K562 (cell line): ENCODE data around the gene DPH7. TPM values are rescaled to one million over a fixed set of nuclear protein-coding genes. Genes with fewer than 3 reads are reported as not detected.

Experiments used
- BACH1 ChIP-seq: fragments of 200-800 bp; sonication (Bioruptor generic); IDR thresholded peaks from 2 replicates; pipeline ENCODE4 v1.6.1; 2016; ENCODE audit warnings: missing genetic modification characterization, missing compliant biosample characterization
- BCOR ChIP-seq: fragments of 450-650 bp; IDR thresholded peaks from 2 replicates; pipeline ENCODE4 v1.6.1; 2016
- BRD9 ChIP-seq: fragments of 450-650 bp; IDR thresholded peaks from 2 replicates; pipeline ENCODE4 v1.6.1; 2018; ENCODE audit warnings: low read depth; ENCODE audit not compliant: partially characterized antibody
- CBX1 ChIP-seq: sonication (generic); IDR thresholded peaks from 2 replicates; pipeline ENCODE4 v1.6.1; 2016; ENCODE audit warnings: antibody characterized with exemption, low read depth, mild to moderate bottlenecking
- CBX3 ChIP-seq, 2 experiments: IDR thresholded peaks; 1 replicate in 1 of 2; 2 replicates in 1 of 2; pipeline ENCODE4 v1.6.1; 2012; ENCODE audit warnings: inconsistent platforms in 2 of 2, low read length in 2 of 2, borderline replicate concordance in 1 of 2, control low read depth in 1 of 2
- E2F6 ChIP-seq, 2 experiments: IDR thresholded peaks; 2 replicates each; pipeline ENCODE4 v1.6.1; 2011; ENCODE audit warnings: borderline replicate concordance in 1 of 2, control low read depth in 1 of 2, low read depth in 1 of 2, low read length in 1 of 2, mild to moderate bottlenecking in 1 of 2, mixed read lengths in 1 of 2, moderate library complexity in 1 of 2; ENCODE audit not compliant: insufficient read depth in 1 of 2, insufficient read length in 1 of 2, poor library complexity in 1 of 2, severe bottlenecking in 1 of 2; ENCODE audit errors: extremely low read depth in 1 of 2
- GATA2 ChIP-seq: sonication (generic); formaldehyde crosslinking; IDR thresholded peaks from 2 replicates; pipeline ENCODE4 v1.4.0; 2020; ENCODE audit warnings: mild to moderate bottlenecking, missing genetic modification reagents
- MCM2 ChIP-seq: fragments of 450-650 bp; IDR thresholded peaks from 2 replicates; pipeline ENCODE4 v1.6.1; 2017; ENCODE audit warnings: low read depth, mild to moderate bottlenecking
- MLX ChIP-seq, 2 experiments: fragments of 450-650 bp in 1 of 2; sonication (generic) in 1 of 2; formaldehyde crosslinking; conservative IDR thresholded peaks; 2 replicates each; pipeline versions ENCODE4 v1.4.0 to v1.8.1; 2020 to 2022; ENCODE audit warnings: mild to moderate bottlenecking in 1 of 2, missing genetic modification reagents in 1 of 2
- NBN ChIP-seq: fragments of 450-650 bp; IDR thresholded peaks from 2 replicates; pipeline ENCODE4 v1.6.1; 2016; ENCODE audit warnings: low read depth, mild to moderate bottlenecking
- NFE2L1 ChIP-seq: fragments of 450-650 bp; IDR thresholded peaks from 2 replicates; pipeline ENCODE4 v1.6.1; 2016; ENCODE audit warnings: missing genetic modification characterization, low read depth, mild to moderate bottlenecking, missing compliant biosample characterization, moderate library complexity, borderline replicate concordance
- NR1H2 ChIP-seq: sonication (generic); formaldehyde crosslinking; IDR thresholded peaks from 2 replicates; pipeline ENCODE4 v1.4.0; 2020; ENCODE audit warnings: mild to moderate bottlenecking, missing genetic modification reagents
- POLR3A ChIP-seq: IDR thresholded peaks from 2 replicates; pipeline ENCODE4 v1.6.1; 2011; ENCODE audit warnings: borderline replicate concordance, mild to moderate bottlenecking, moderate library complexity; ENCODE audit not compliant: insufficient read length, insufficient read depth; ENCODE audit errors: extremely low read depth
- RBFOX2 ChIP-seq: fragments of 200-400 bp; formaldehyde crosslinking; IDR thresholded peaks from 2 replicates; pipeline ENCODE4 v1.6.1; 2017; ENCODE audit warnings: low read depth, mild to moderate bottlenecking, low read length, moderate library complexity
- SREBF1 ChIP-seq: fragments of 150-350 bp; IDR thresholded peaks from 2 replicates; pipeline ENCODE4 v1.6.1; 2014; ENCODE audit warnings: antibody characterized with exemption, low read depth, low read length, borderline replicate concordance
- ZNF282 ChIP-seq: sonication (generic); formaldehyde crosslinking; IDR thresholded peaks from 2 replicates; pipeline ENCODE4 v1.8.1; 2023; ENCODE audit warnings: missing genetic modification reagents
- ZNF561 ChIP-seq: fragments of 450-650 bp; formaldehyde crosslinking; conservative IDR thresholded peaks from 2 replicates; pipeline ENCODE4 v1.4.0; 2020; ENCODE audit warnings: mild to moderate bottlenecking, moderate library complexity
- ZNF592 ChIP-seq: fragments of 450-650 bp; IDR thresholded peaks from 2 replicates; pipeline ENCODE4 v1.6.1; 2017; ENCODE audit warnings: antibody characterized with exemption, mild to moderate bottlenecking
- polyA plus RNA-seq, 8 experiments: library from polyadenylated mRNA; depleted of rRNA in 4 of 8; stranded (reverse) in 5 of 8; unstranded in 3 of 8; fragments of >200 nt; fragmentation: Nextera tagmentation in 2 of 8; fragmentation: Illumina TruSeq in 1 of 8; extraction: Ambion mirVana in 2 of 8; extraction: Trizol in 1 of 8; gene quantifications; 2 replicates each; pipeline versions ENCODE4 v1.2.1 to v1.2.3, GENCODE V29; 2011 to 2014; ENCODE audit warnings: inconsistent platforms in 1 of 8, missing spikeins in 1 of 8
- total RNA-seq, 7 experiments: library from RNA; depleted of rRNA in 6 of 7; stranded (reverse); fragments of >200 nt in 6 of 7; fragmentation: Illumina TruSeq in 2 of 7; extraction: Trizol in 2 of 7; gene quantifications; 2 replicates each; pipeline versions ENCODE4 v1.2.1 to v1.2.3, GENCODE V29; 2011 to 2021; ENCODE audit warnings: low replicate concordance in 1 of 7
- TF ChIP-seq, protein P1 (sequence below): sonication (generic); formaldehyde crosslinking; IDR thresholded peaks from 2 replicates; pipeline ENCODE4 v1.8.1; 2023; ENCODE audit warnings: mild to moderate bottlenecking, missing genetic modification reagents

DPH7 gene
- total and polyA plus RNA-seq, 9 of the 15 experiments (the other 6 are each of a cell fraction or from before 2014, with no cell fraction given) = 13.9 to 68.6 (median 41.3) TPM

DNA sequence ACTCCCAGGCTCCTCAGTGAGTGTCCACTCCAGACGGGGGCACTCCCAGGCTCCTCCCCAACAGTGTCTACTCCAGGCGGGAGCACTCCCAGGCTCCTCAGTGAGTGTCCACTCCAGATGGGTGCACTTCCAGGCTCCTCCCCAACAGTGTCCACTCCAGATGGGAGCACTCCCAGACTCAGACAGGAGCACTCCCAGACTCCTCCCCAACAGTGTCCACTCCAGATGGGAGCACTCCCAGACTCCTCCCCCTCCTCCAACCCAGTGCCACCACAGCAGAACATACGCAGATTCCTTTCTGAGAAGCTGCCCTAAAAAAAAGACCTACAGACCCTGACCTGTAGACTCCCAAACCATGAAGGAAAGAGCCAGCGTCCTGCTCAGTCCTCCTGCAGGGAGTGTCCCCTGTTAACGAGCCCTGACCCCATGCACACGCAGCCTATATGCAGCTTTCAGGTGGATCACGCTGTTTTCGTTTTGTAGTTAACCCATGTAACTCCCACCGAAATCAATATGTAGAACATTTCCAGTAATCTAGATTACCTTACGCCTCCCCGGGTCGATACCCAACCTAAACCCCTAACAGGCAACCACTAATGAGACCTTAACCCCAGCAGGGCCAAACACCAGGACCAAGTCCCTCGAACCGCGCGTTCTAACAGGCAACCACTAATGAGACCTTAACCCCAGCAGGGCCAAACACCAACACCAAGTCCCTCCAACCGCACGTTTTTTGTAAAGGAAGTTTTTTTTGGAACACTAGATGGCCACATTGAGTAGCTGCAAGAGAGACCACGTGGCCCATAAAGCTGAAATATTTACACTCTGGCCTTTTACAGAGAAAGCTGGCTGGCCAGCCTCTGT lies 44.2 kb downstream of the DPH7 start (continued):
- no peak for TF ChIP-seq SREBF1
- TF ChIP-seq, protein P1, sequence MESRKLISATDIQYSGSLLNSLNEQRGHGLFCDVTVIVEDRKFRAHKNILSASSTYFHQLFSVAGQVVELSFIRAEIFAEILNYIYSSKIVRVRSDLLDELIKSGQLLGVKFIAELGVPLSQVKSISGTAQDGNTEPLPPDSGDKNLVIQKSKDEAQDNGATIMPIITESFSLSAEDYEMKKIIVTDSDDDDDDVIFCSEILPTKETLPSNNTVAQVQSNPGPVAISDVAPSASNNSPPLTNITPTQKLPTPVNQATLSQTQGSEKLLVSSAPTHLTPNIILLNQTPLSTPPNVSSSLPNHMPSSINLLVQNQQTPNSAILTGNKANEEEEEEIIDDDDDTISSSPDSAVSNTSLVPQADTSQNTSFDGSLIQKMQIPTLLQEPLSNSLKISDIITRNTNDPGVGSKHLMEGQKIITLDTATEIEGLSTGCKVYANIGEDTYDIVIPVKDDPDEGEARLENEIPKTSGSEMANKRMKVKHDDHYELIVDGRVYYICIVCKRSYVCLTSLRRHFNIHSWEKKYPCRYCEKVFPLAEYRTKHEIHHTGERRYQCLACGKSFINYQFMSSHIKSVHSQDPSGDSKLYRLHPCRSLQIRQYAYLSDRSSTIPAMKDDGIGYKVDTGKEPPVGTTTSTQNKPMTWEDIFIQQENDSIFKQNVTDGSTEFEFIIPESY = 0 out of 2 replicates have a peak, but pooled peaks have one; percentile 32
- TF ChIP-seq ZNF561 (CRISPR knock-in tag) = no peak
- no peak for TF ChIP-seq BACH1 (tag)
- peak; percentile 29; the same call in 1 of the 2 replicates for TF ChIP-seq RBFOX2
- peak; percentile 71; the same call in 1 of the 2 replicates for TF ChIP-seq MCM2
- no peak for TF ChIP-seq ZNF282 (CRISPR knock-in tag)
- no peak for TF ChIP-seq MLX (CRISPR knock-in tag; conservative IDR thresholded peaks at IDR 0.05)
- TF ChIP-seq CBX1 = no peak
- TF ChIP-seq E2F6 (IDR thresholded peaks at IDR 0.05; ENCODE audit: borderline replicate concordance in 1 of 2, extremely low read depth in 1 of 2, insufficient read depth in 1 of 2, insufficient read length in 1 of 2, low read depth in 1 of 2, low read length in 1 of 2, poor library complexity in 1 of 2, severe bottlenecking in 1 of 2) = peak; percentile 35 to 48
- TF ChIP-seq BCOR = no peak
- no peak for TF ChIP-seq NBN
- TF ChIP-seq NR1H2 (CRISPR knock-in tag) = no peak
- TF ChIP-seq CBX3 (IDR thresholded peaks at IDR 0.05; ENCODE audit: borderline replicate concordance in 1 of 2, low read length in 2 of 2) = peak in 1 of 2 experiments; percentile 16; a peak in 1 of 3 replicates
- no peak for TF ChIP-seq POLR3A
- TF ChIP-seq GATA2 (CRISPR knock-in tag) = no peak
- TF ChIP-seq ZNF592 = peak; percentile 82
- no peak for TF ChIP-seq NFE2L1
- no peak for TF ChIP-seq BRD9
